Adrenal gland (tissue), 5 donors: ENCODE results near the gene RPLP2.

ENCODE experiments used
- POLR2A ChIP-seq, 2 donors: fragments of 450-650 bp; IDR thresholded peaks; one replicate each; pipeline ENCODE4 v1.6.1; 2017; ENCODE audit warnings: antibody characterized with exemption in 2 of 2, mild to moderate bottlenecking in 2 of 2, moderate library complexity in 1 of 2
- TF ChIP-seq, protein P1 (sequence below), 6 experiments: fragments of 450-650 bp in 4 of 6; fragments of 200-600 bp in 2 of 6; sonication (generic) in 1 of 6; IDR thresholded peaks; 1 replicate in 5 of 6; 2 replicates in 1 of 6; pipeline versions ENCODE4 v1.5.1 to v1.8.0; 2016 to 2021; ENCODE audit warnings: antibody characterized with exemption in 6 of 6, mild to moderate bottlenecking in 2 of 6, moderate library complexity in 1 of 6
- donor health status: DM: no; HTN: no; CAD: no.

- TF ChIP-seq, protein P1, sequence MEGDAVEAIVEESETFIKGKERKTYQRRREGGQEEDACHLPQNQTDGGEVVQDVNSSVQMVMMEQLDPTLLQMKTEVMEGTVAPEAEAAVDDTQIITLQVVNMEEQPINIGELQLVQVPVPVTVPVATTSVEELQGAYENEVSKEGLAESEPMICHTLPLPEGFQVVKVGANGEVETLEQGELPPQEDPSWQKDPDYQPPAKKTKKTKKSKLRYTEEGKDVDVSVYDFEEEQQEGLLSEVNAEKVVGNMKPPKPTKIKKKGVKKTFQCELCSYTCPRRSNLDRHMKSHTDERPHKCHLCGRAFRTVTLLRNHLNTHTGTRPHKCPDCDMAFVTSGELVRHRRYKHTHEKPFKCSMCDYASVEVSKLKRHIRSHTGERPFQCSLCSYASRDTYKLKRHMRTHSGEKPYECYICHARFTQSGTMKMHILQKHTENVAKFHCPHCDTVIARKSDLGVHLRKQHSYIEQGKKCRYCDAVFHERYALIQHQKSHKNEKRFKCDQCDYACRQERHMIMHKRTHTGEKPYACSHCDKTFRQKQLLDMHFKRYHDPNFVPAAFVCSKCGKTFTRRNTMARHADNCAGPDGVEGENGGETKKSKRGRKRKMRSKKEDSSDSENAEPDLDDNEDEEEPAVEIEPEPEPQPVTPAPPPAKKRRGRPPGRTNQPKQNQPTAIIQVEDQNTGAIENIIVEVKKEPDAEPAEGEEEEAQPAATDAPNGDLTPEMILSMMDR (IDR thresholded peaks at IDR 0.05), result no peak
- TF ChIP-seq POLR2A (IDR thresholded peaks at IDR 0.05), result no peak
Measured at GRCh38 chr11:823441-824291, 13.9 kb downstream of the RPLP2 start.
